Retina (tissue), 1 donor: ENCODE measurements around the gene IL37.

Source experiments
- DNase-seq: peaks from one replicate; pipeline ENCODE4 v3.0.0-alpha.2; 2016

The IL37 gene

DNA sequence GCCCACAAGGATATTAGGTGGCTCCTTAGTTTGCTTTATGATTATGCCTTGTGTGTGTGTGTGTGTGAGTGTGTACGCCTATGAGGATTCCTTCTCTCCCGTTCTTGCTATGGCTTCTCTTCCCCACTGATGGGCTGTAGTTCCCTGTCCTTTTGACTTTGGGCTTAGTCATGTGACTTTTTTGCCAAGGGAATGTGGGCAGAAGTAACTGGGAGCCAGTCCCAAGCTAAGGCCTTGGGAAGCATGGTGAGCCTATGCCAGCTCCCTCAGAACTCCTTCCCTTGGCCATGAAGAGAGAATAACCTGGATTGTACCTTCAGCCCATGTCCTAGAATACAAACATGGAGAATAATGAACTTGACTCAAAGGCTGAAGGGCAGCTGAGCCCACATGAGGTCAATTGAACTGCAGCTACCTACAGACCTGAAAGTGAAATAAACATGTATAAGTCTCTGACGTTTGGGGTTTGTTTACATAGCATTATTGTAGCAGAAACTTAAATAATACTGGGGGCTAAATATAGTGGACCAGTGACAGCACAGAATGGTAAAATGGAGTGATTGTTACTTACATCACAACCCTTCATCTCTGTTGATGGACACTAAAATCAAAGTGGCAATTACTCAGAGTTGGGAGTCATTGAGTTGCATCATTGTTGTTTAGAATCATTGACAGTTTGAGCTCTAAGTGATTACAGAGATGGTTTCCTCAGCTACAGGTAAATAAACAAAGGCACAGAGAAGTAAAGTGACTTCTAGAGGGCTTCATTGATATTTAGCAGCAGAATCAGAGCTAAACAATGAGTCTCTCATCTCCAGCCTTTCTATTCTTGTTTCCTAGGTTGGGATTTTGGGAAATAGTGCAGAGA is 51.6 kb downstream of the IL37 start:
- DNase-seq = no peak

- no peak for DNase-seq
Observed at GRCh38 chr2:112967023-112967422, 56.1 kb downstream of the IL37 start.
